AG09309 (cell line): ENCODE results near the gene KCNH2.
A peak's percentile ranks its signal among the peaks of the same experiment; 100 is the strongest.

Source experiments
- DNase-seq: peaks from one replicate; pipeline ENCODE4 v3.0.0-alpha.2; 2010; ENCODE audit warnings: low read depth
- H3K4me3 ChIP-seq: 2 replicates; pipeline ENCODE4 v1.5.1; 2011; ENCODE audit warnings: mild to moderate bottlenecking, low read depth, low read length, moderate library complexity; ENCODE audit not compliant: control insufficient read depth
- TF ChIP-seq, protein P1 (sequence below): IDR thresholded peaks from 2 replicates; pipeline ENCODE4 v1.5.1; 2011; ENCODE audit warnings: mild to moderate bottlenecking, low read depth, low read length, inconsistent platforms; ENCODE audit not compliant: insufficient read depth, control insufficient read depth; ENCODE audit errors: missing control alignments

KCNH2 gene

DNA sequence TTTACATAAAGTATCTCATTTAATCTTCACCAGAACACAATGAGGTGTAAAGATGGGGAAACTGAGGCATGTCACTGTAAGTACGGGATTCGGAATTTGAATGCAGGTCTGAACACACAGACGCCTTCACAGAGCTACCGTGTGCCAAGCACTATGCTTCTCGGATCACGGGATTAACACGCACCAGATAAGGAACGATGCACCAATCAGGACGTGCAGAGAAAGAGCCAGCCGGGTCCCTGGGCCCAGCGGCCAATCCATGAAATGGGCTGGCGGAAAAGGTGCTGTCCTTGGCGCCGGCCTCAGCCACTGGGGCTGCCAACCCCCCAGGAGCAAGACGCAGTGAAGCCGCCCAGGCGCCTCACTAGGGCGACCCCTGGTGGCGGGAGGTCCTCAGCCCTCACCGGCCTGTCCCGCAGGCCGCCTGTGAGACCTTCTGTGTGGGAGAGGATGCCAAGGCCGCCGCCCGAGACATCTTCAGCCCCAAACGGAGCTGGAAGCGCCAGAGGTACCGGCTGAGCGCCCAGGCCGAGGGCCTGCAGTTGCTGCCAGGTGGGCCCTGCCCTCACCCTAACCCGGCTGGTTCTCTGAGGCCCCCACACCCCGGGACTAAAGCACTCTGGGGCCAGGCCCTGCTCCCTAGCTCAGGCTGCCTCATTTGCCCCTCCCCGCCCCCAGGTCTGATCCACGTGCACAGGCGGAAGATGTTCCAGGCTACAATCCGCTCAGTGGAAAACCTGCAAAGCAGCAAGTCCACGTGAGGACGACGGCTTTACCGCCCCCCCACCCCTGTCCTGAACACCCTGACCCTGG is 30.6 kb upstream of the KCNH2 start:
- TF ChIP-seq, protein P1, sequence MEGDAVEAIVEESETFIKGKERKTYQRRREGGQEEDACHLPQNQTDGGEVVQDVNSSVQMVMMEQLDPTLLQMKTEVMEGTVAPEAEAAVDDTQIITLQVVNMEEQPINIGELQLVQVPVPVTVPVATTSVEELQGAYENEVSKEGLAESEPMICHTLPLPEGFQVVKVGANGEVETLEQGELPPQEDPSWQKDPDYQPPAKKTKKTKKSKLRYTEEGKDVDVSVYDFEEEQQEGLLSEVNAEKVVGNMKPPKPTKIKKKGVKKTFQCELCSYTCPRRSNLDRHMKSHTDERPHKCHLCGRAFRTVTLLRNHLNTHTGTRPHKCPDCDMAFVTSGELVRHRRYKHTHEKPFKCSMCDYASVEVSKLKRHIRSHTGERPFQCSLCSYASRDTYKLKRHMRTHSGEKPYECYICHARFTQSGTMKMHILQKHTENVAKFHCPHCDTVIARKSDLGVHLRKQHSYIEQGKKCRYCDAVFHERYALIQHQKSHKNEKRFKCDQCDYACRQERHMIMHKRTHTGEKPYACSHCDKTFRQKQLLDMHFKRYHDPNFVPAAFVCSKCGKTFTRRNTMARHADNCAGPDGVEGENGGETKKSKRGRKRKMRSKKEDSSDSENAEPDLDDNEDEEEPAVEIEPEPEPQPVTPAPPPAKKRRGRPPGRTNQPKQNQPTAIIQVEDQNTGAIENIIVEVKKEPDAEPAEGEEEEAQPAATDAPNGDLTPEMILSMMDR = peak; percentile 53
- no peak overlapping the region for H3K4me3 ChIP-seq
- no peak for DNase-seq

DNA sequence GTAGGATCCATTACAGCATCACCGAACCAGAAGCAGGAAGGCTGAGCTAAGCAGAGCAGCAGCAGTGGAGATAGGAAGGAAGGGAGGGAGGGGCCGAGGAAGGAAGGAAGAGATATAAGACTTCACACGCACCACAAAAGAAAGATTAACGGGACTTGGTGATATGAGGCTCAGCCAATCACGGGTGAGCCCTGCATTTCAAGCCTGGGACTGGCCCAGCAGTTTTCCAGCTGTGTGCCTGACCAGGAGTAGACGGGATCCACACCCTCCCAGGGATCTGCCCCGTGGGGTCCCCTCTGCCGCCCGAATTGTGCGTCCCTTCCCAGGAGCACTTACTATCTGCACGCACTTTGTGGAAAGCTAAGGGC is 30.0 kb upstream of the KCNH2 start:
- H3K4me3 ChIP-seq = no peak overlapping the region
- TF ChIP-seq, protein P1 = no peak
- DNase-seq = no peak

DNA sequence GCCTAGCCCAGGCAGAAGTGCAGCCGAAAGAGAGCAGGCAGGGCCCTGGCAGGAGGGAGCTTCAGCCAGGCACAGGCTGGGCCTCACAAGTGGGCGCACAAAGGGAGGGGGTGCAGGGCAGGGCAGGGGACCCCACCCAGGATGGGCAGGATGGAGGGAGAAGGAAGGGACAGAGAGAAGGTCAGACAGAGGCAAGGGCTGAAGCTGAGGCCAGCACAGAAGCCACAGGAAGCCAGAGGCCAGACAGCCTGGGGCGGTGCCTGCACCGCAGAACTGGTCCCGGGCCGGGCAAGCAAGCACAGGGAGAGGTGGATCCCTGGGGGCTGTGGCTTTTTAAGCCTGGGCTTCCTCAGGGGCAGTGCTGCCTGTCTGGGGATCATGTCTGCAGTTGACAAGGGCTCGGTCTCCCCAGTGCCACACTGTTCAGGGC is 29.4 kb upstream of the KCNH2 start:
- H3K4me3 ChIP-seq = no peak overlapping the region
- no peak for DNase-seq
- TF ChIP-seq, protein P1 = no peak

DNA sequence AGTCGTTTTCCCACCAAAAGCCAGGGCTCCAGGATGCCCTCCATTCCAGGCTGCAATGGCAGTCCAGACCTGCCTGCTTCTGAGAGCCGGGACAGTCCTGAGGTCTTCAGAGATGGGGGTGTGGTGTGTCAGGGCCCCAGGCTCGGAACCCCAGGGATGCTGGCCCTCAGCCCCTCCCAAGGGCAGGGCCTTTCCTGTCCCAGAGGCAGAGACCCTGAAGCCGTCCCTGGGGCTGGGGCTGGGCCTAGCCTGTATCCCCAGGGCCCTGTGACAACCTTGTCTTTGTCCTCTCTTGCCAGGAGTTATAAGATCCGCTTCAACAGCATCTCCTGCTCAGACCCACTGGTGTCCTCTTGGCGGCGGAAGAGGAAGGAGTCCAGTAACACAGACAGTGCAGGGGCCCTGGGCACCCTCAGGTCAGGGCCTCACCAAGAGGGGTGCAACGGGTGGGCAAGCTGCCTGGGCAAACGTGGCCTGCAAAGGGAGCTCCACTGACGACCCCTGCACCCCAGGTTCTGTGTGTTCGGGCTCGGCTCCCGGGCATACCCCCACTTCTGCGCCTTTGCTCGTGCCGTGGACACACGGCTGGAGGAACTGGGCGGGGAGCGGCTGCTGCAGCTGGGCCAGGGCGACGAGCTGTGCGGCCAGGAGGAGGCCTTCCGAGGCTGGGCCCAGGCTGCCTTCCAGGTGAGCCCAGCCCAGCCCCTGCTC is 28.6 kb upstream of the KCNH2 start:
- TF ChIP-seq, protein P1 = no peak
- no peak overlapping the region for H3K4me3 ChIP-seq
- DNase-seq = no peak

DNA sequence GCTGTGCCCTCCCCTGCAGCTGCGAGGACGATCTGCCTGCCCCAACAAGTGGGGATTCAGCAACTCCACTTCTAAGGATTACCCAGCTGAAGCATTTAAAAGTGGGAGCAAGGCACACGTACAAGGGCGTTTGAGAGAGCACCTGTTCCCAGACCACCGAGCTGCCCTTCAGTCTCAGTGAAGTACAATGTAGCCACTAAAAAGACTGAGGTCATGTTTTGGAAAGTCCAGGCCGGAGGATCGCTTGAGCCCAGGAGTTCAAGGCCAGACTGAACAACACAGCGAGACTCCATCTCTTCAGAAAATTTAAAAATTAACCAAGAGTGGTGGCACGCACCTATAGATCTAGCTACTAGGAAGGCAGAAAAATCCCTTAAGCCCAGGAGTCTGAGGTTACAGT is 27.4 kb upstream of the KCNH2 start:
- TF ChIP-seq, protein P1 = no peak

DNA sequence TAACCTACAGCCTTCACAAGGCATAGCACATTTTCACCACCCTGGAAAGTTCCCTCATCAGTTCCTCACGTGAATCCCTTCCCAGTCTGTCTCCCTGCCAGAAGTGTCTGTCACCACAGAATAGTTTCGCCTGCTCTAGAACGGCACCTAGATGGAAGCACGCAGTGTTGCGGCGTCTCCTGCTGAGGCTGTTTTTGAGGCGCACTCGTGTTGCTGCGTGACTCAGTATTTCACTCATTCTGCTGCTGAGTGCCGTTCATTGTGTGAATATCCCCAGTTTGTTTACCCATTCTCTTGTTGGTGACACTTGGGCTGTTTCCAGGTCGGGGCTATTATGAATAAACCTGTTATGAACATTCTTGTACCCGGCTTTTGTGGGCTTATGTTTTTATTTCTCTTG is 25.5 kb upstream of the KCNH2 start:
- H3K4me3 ChIP-seq = no peak overlapping the region
- TF ChIP-seq, protein P1 = no peak
- DNase-seq = no peak

More for the DNA sequence above, 27.4 kb upstream of the KCNH2 start:
- no peak overlapping the region for H3K4me3 ChIP-seq
- no peak for DNase-seq
